ENCODE data around the gene ACAD11.

Gene ACAD11

GRCh38 chr3:132555306-132556035 lies 104.1 kb downstream of the ACAD11 start:
- DNase-seq (ENCODE audit: low spot score) = no peak
- TF ChIP-seq, protein P1, sequence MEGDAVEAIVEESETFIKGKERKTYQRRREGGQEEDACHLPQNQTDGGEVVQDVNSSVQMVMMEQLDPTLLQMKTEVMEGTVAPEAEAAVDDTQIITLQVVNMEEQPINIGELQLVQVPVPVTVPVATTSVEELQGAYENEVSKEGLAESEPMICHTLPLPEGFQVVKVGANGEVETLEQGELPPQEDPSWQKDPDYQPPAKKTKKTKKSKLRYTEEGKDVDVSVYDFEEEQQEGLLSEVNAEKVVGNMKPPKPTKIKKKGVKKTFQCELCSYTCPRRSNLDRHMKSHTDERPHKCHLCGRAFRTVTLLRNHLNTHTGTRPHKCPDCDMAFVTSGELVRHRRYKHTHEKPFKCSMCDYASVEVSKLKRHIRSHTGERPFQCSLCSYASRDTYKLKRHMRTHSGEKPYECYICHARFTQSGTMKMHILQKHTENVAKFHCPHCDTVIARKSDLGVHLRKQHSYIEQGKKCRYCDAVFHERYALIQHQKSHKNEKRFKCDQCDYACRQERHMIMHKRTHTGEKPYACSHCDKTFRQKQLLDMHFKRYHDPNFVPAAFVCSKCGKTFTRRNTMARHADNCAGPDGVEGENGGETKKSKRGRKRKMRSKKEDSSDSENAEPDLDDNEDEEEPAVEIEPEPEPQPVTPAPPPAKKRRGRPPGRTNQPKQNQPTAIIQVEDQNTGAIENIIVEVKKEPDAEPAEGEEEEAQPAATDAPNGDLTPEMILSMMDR (IDR thresholded peaks at IDR 0.05; ENCODE audit: extremely low read depth, missing control alignments) = no peak

GRCh38 chr3:132554437-132554836 lies 105.2 kb downstream of the ACAD11 start:
- no peak for DNase-seq (ENCODE audit: low spot score)
- TF ChIP-seq, protein P1 (IDR thresholded peaks at IDR 0.05; ENCODE audit: extremely low read depth, missing control alignments) = no peak

GRCh38 chr3:132553826-132554225 lies 105.8 kb downstream of the ACAD11 start:
- TF ChIP-seq, protein P1 (IDR thresholded peaks at IDR 0.05; ENCODE audit: extremely low read depth, missing control alignments) = no peak
- DNase-seq (ENCODE audit: low spot score) = no peak

- DNase-seq (ENCODE audit: low spot score) = no peak
- TF ChIP-seq, protein P1 (IDR thresholded peaks at IDR 0.05; ENCODE audit: extremely low read depth, missing control alignments) = no peak
Observed at GRCh38 chr3:132550579-132551305, 108.9 kb downstream of the ACAD11 start.

DNA sequence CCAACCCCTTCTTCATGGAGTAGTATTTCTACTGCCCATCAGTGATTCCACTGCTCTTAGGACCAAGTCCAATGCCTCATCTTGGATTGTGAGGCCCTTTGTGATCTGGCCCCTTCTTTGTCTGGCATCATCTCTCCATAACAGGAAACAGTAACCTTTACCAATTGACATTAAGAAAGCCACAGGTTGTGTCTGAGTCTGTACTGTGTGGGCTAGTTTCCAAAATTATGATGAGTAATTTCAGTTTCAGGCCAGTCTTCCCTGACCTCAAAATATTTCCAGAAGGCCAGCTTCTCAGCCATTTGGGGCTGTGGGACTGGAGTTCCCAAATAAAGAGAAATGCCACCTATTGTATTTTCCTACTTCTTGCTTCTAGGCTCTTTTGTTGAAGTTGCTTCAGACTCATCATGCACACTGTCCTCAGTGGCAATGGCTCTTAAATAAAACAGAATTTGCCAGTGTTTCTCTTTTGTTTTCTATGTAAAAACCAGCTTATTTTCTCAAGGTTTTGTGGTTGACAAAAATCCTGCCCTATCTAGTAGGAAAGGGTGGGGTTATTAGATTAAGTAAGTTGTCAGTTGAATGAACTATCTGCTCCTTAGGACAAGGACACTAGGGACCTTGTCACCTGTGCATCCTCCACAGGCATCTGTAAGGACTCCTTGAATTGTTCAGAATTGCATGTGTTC lies 109.6 kb downstream of the ACAD11 start:
- TF ChIP-seq, protein P1 (IDR thresholded peaks at IDR 0.05; ENCODE audit: extremely low read depth, missing control alignments) = no peak
- DNase-seq (ENCODE audit: low spot score) = peak; percentile 21

- DNase-seq (ENCODE audit: low spot score) = no peak
- TF ChIP-seq, protein P1 (IDR thresholded peaks at IDR 0.05; ENCODE audit: extremely low read depth, missing control alignments) = no peak
Observed at GRCh38 chr3:132549169-132549568, 110.4 kb downstream of the ACAD11 start.

- TF ChIP-seq, protein P1 (IDR thresholded peaks at IDR 0.05; ENCODE audit: extremely low read depth, missing control alignments) = no peak
- no peak for DNase-seq (ENCODE audit: low spot score)
Observed at GRCh38 chr3:132545471-132545870, 114.1 kb downstream of the ACAD11 start.
